ENCODE measurements around the gene MCL1. TPM values are rescaled to one million over a fixed set of nuclear protein-coding genes. Genes with fewer than 3 reads are reported as not detected.

Gene MCL1
- total and polyA plus RNA-seq, 8 donors, result 69.2 to 163 (median 96.7) TPM

DNA sequence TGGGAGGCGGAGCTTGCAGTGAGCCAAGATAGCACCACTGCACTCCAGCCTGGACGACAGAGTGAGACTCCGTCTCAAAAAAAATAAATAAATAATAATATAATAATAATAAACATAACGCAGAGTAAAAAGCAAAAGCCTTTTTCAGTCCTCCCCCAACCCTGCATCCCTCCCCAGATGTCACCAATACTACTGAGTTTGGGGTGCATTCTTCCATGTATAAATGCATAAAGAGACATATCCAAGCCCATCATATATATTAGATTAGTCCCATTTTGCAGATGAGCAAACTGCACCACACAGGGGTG lies 31.1 kb downstream of the MCL1 start:
- ATAC-seq (no peak), DNase-seq (no peak), FAIRE-seq (no peak)
- Histone ChIP-seq H3K9me3 (no peaks in the 10 kb centered on the region), H3K27ac (peak overlapping the region in 2 of 4 donors; percentile 52 to 63), H3K27me3 (no peaks in the 10 kb centered on the region), H3K4me1 (peaks cover 0 to 8% (median 0%) of the 10 kb centered on the region in 3 donors), H3K36me3 (no peaks in the 10 kb centered on the region), H3K4me3 (peak overlapping the region in 2 of 4 donors; percentile 41 to 58)
- intact Hi-C loops (cut with DNase I), result no loop called here
- TF ChIP-seq, protein P1, sequence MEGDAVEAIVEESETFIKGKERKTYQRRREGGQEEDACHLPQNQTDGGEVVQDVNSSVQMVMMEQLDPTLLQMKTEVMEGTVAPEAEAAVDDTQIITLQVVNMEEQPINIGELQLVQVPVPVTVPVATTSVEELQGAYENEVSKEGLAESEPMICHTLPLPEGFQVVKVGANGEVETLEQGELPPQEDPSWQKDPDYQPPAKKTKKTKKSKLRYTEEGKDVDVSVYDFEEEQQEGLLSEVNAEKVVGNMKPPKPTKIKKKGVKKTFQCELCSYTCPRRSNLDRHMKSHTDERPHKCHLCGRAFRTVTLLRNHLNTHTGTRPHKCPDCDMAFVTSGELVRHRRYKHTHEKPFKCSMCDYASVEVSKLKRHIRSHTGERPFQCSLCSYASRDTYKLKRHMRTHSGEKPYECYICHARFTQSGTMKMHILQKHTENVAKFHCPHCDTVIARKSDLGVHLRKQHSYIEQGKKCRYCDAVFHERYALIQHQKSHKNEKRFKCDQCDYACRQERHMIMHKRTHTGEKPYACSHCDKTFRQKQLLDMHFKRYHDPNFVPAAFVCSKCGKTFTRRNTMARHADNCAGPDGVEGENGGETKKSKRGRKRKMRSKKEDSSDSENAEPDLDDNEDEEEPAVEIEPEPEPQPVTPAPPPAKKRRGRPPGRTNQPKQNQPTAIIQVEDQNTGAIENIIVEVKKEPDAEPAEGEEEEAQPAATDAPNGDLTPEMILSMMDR (IDR thresholded peaks at IDR 0.05), result no peak
- WGBS, 2 donors, result 37 to 50% methylated on average over 4 of the region's 4 CpGs

DNA sequence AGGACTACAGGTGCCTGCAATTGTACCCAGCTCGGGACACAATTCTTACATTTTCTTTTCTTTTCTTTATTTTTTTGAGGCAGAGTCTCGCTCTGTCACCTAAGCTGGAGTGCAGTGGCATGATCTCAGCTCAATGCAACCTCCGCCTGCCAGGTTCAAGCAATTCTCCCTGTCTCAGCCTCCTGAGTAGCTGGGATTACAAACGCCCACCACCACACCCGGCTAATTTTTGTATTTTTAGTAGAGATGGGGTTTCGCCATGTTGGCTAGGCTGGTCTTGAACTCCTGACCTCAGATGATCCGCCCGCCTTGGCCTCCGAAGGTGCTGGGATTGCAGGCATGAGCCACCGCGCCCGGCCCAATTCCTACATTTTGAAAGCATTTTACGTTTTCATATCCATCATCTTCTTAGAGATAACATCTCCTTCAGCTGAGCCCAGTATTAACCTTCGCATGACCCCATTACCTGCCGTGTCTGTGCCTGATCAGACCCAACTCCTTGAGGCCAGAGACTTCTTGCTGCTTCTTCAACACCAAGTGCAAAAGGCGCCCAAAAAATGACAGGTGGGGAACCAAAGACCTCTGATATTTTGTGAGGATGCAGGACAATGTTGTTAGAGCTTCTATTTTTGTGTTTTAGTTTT lies 33.0 kb downstream of the MCL1 start:
- no peak overlapping the region for H3K4me3 ChIP-seq
- FAIRE-seq (no peak), ATAC-seq (no peak), DNase-seq (no peak)
- H3K4me1 ChIP-seq, result no peaks in the 10 kb centered on the region
- no peaks in the 10 kb centered on the region for H3K27me3 ChIP-seq
- no peaks in the 10 kb centered on the region for H3K9me3 ChIP-seq
- WGBS, 2 donors, result 76 to 82% methylated on average over 16 of the region's 16 CpGs
- H3K36me3 ChIP-seq, result no peaks in the 10 kb centered on the region
- no peak overlapping the region for H3K27ac ChIP-seq
- intact Hi-C loops (cut with DNase I), result no loop called here
- TF ChIP-seq, protein P1 (IDR thresholded peaks at IDR 0.05), result no peak

DNA sequence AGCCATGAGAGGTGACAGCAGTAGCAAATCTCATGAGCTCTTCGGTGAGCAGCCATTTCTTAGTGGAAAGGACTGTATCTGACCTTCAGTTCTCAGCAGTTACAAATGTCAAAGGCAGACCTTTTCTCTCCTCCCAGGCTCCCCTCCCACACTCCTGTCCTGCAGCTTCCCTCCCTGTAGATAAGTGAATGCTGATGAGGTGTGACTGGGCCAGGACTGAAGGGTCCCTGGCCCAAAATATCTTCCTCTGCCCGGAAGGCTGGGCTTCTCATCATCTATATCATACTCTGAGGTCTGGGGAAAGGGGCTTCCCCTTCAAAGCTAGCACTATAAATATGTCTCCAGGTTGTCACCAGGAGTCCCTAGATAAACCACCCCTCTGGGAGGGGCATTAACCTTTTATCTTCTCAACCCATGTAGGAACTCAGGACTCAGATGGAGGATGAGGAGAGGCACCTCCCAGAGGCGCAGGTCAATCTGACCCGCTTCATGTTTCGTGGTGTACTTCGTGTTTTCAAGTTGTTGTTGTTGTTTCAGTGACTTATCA lies 33.9 kb downstream of the MCL1 start:
- FAIRE-seq (no peak), ATAC-seq (no peak), DNase-seq (no peak)
- no peaks in the 10 kb centered on the region for H3K36me3 ChIP-seq
- intact Hi-C loops (cut with DNase I), result no loop called here
- H3K9me3 ChIP-seq, result no peaks in the 10 kb centered on the region
- H3K27me3 ChIP-seq, result no peaks in the 10 kb centered on the region
- WGBS, 2 donors, result 71 to 81% methylated on average over 6 of the region's 6 CpGs
- no peaks in the 10 kb centered on the region for H3K4me1 ChIP-seq
- TF ChIP-seq, protein P1 (IDR thresholded peaks at IDR 0.05), result no peak
- H3K27ac ChIP-seq, result no peak overlapping the region
- no peak overlapping the region for H3K4me3 ChIP-seq

DNA sequence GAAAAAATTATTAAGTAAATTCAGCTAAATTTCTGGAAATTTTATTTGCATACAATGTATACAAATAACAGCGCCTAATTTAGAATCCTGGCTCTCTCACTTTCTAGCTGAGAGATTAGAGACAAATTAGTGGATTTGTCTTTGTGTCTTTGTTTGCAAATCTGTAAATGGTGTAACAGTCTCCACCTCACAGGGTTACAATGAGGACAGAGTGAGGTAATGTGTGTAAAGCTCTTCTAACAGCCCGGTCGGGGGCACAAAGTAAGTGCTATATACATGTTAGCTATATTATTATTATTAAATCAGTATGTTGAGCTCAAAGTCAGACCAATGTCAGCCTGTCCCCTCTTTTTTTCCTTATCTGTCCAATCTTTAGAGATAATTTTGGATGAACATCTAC lies 35.2 kb downstream of the MCL1 start:
- Histone ChIP-seq H3K9me3 (no peaks in the 10 kb centered on the region), H3K36me3 (no peaks in the 10 kb centered on the region), H3K27ac (no peak overlapping the region), H3K4me3 (no peak overlapping the region), H3K4me1 (no peaks in the 10 kb centered on the region), H3K27me3 (no peaks in the 10 kb centered on the region)
- intact Hi-C loops (cut with DNase I), result no loop called here
- TF ChIP-seq, protein P1 (IDR thresholded peaks at IDR 0.05), result no peak
- ATAC-seq (peak in 1 of 4 donors; percentile 25), FAIRE-seq (no peak), DNase-seq (no peak)
- WGBS, 2 donors, result 52 to 66% methylated on average over 3 of the region's 3 CpGs

DNA sequence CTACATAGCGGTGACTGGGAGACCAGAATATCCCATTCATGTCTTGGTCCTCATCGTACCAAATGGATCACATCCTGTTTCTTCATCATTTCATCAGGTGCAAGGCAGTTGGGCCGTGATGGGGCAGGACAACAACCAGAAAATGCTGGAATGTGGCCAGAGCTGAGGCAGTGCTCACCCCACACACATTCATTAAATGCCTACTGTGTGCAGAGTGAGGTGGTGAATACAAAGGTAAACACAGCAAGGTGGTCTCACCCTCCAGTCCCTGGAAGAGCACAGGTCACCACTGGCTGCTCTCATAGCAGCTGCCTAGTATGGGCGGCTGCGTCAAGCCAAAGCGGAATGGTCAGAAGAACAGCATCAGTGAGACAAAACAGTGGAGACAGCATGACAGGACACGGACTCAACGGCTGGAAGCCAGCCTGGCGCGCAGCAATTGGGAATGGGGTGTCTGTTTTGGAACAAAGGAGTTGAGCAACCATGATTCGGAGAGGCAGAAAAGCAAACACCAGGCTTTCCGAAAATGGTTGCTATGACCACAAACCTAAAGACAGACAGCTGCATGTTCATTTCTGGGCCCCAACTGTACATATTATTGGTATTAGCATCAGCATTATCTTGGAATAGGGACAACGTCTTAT lies 35.8 kb downstream of the MCL1 start:
- WGBS, 2 donors, result 75 to 76% methylated on average over 13 of the region's 13 CpGs
- intact Hi-C loops (cut with DNase I), result no loop called here
- no peaks in the 10 kb centered on the region for H3K9me3 ChIP-seq
- H3K36me3 ChIP-seq, result no peaks in the 10 kb centered on the region
- no peaks in the 10 kb centered on the region for H3K4me1 ChIP-seq
- no peak overlapping the region for H3K4me3 ChIP-seq
- DNase-seq (no peak), ATAC-seq (peak in 1 of 4 donors; percentile 16), FAIRE-seq (no peak)
- TF ChIP-seq, protein P1 (IDR thresholded peaks at IDR 0.05), result no peak
- no peaks in the 10 kb centered on the region for H3K27me3 ChIP-seq
- H3K27ac ChIP-seq, result no peak overlapping the region

Measured in pancreas (tissue), 10 donors.